Activated CD4-positive, alpha-beta T cell treated with anti-CD3 and anti-CD28 coated beads, Interleukin-2, amount 50 U/mL, for 16 hours (primary cell): ENCODE results near the gene GMPR2.
A peak's percentile ranks its signal among the peaks of the same experiment; 100 is the strongest.
"Not testable (repeated sequence)": the region's sequence is repeated elsewhere in the genome, so short reads cannot be mapped to it uniquely, and the experiment has no call there.

Experiments used
- DNase-seq: peaks from one replicate; pipeline ENCODE4 v3.0.0-alpha.2; 2020

The GMPR2 gene

DNA sequence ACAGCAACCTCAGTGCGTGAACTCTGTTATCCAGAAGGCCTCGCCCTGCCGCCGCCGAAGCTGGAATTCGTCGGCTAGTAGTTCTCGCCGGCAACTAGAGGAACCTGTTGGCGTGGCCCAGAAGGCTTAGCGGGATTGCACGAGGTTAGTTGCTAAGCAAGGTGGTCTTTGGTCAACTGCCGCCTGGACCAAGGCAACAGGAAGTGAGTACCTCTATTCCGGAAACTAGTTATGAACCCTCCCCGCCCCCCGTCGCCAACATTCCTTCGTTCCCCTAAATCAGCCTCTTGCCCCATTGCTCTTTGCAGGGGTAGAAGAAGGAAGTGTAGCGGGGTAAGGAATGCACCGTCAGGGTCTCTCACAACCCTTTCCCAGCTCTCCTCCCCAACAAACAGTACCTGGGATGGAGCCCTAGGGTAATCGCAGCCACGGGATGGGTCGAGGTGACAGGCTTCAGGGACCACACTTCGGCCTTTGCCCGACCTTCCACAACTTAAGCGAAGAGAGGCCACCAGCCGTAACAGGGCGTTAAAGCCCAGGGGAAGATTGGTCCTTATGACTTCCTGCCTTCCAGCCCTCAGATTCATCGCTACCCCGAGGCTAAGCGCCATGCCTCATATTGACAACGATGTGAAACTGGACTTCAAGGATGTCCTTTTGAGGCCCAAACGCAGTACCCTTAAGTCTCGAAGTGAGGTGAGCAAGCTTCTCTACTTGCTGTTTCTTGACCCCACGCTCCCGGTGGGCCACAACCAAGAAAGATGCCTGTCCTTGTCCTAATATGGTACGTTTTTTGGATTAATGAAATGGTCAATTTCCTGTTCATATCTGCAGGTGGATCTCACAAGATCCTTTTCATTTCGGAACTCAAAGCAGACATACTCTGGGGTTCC is at the start of gene GMPR2:
TSS of gene GMPR2 (plus strand) at position 285 of the 893 bp plus-strand sequence. CDS start at position 610, 325 bp downstream.
- DNase-seq, result no peak

DNA sequence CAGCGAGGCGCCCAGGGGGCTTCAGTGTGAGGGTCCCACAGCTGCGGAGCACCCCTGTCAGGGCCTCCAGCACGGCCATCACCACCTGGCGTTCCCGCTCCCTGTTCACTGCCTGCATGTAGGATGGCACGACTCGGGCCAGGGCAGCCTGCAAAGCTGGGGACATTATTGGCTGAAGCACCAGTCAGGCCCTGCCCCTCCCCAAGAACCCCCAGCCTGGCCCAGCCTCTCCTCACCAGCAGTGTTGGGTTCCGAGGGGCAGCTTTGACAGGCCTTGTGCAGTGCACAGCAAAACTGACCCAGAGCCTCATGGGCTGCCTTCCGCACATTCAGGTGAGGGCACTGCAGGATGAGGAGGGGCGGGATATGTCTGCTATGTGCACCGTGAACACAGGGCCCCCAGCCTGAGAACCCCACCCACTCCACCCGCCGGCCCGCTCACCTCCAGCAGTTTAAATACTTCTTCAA is 49.7 kb upstream of the GMPR2 start:
- DNase-seq, result no peak

DNA sequence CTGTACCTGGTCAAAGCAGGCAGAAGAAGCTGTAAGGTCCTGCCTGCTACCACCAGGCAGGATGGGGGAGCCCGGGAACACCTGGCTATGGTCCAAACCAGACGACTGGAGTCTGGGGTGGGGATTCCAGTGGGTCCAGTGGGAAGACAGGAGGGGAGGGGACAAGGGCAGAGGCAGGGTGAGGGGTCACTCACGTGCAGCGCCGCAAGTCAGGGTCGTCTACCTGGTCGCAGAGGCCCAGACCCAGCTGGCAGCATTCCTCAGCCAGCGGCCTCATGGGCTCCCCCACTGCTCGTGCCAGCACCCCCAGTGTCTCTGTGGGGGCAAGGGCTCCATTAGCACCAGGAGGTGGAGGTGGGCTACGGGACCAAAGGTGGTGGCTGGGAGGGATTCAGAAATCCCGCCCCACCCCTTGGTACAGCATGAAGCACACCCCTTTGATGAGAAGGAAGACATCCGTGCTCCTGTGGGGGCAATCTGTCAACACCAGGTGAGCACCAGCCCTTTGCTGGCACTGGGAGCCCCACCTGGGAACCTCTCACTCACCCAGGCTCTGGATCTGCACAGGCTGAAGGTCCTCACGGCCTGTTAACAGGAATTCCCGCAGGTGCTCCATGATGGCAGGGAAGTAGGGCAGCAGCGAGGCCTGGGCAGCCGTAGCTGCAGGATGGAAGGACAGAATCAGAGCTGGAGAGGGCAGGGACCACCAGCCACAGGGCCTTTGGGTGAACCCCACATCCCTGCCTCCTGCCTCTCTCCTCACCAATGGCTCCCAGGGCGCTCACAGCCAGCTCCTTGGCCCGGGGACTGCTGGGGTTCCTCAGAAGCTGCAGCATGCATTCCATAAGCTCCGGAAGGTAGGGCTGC is 48.4 kb upstream of the GMPR2 start:
- DNase-seq, result no peak

DNA sequence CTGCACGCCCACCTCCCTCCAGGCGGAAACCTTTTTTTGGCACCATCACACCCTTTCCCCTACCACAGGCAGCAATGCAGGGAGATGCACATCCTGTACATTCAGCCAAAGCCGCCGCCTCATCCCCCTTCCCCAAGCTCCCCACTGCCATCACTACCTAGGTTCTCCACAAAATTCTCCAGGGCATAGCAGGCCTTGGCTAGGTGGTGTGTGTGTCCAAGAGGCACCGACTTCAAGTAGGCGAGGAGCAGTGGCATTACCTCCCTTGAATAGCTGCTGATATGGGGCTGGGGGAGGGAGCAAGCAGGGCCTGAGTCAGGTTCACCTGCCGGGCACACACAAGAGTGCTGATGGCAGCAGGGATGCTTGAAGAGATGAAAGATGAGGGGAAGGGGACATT is 47.7 kb upstream of the GMPR2 start:
- DNase-seq, result no peak

DNA sequence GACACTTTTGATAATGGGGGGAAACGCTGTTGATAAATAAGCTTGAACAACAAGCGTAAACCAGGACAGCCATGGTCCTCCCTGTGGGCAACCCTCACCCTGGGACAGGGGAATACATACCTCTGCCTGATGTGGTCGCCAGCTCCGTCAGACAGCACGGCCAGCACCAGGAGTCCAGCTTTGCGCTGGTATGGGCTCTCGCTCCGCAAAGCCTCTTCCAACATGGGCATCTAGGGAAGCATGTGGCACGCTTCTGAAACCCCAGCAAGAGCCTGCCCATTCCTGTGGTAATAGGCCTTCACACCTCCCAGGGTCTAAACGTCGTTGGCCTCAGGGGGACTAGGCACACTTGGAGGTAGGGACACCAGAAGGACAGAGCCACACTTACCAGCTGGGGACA is 47.0 kb upstream of the GMPR2 start:
- DNase-seq, result no peak

DNA sequence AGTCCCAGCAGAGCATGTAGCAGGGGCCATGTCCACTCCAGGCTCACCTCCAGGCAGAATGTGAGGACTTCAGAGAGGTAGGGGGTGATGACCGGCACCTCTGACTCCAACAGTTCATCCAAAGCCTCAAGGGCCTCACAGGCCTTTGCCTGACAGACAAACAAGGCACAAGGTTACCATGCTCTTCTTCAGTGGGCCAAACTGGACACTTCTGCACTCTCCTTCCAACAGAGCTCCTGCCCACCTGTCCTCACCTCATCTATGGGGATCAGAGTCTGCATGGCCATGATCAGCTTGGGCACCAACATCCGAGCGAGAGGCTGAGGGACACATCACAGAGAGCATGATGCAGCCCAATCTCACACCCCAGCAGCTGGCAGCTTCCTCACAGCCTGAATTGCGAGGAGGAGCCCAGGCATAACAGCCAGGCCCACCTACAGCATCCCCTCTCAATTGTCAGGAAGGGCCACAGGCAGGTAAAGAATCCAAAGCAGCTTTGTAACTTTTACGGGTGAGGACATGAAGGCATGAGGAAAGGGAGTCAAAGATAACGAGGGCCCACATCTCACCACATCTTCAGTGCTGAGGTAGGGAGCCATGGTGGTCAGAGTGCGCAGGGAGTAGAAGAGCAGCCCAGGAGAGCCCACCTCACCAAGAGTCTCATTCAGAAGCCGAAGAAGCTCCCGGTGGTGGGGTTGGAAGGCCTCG is 45.7 kb upstream of the GMPR2 start:
- DNase-seq, result no peak

DNA sequence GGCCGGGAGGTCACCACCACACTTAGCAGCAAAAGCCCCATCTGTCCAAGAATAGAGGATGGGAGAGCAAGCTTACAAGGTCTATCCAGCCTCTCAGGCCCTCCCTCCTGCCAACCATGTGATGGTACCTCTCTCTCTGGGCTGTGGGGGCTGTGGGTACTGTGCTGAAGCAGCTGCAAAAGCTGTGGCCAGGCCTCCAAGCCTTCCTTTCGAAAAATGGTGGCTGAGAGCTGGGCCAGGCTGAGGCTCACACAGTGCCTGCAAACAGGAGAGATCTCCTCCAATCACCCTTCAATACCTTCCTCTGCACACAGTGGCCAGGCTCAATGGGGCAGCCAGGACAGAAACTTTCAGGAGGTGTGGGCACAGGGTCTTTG is 45.2 kb upstream of the GMPR2 start:
- DNase-seq, result no peak

DNA sequence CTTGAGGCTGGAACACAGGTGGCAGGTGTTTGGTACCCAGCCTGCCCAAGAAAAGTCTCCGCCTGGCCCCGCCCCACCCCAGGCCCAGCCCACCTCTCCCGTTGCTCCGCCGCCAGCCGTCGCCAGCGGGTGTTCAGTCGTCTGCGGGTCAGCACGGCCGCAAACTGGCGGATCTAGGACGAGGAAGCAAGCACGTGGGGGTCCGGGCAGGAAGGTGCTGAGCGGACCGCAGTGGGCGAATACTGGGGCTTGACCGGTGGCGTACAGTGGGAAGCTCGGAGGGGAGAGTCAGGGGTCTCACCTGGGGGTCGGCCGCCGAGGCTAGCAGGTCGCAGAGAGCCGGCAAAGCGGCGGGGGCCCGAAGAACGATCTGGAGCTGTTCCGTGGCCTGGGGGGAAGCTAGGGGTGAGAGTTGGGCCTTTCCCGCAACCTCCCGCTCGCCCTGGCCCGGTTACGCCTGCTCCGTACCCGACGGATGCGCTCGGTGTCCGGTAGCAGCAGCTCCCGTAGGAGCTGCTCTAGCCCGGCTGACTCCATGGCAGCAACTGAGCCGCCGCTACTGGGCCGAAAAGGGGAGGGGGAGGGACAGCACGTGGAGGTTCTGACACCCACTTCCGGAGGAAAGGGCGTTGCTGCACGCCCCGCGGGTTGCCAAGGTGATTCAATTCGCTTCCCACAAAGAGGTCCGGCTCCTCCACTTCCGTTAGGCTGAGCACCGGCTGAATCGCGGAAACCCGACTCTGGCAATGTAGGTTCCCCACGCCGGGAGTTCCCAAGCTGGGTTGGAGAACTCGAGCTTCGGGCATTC is 44.3 kb upstream of the GMPR2 start, which contains the start of gene IPO4:
TSS of gene IPO4 (minus strand) at position 566 of the 808 bp plus-strand sequence. CDS start at position 537, 29 bp downstream.
- peak; percentile 97 for DNase-seq

DNA sequence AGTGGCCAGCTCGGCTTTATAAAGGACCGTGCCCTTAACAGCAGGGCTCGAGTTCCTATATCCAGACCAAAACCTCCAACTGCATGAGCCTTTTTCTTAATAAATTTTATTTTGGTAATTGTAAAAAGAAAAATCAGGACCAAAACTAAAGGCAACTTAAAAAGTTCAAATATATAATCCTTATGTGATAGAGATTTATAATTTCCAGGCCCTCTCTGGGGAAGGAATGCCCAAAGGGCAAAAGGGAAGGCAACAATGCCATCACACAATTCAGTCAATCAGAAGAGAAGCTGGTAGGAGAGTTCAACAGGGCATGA is 43.7 kb upstream of the GMPR2 start:
- no peak for DNase-seq

DNA sequence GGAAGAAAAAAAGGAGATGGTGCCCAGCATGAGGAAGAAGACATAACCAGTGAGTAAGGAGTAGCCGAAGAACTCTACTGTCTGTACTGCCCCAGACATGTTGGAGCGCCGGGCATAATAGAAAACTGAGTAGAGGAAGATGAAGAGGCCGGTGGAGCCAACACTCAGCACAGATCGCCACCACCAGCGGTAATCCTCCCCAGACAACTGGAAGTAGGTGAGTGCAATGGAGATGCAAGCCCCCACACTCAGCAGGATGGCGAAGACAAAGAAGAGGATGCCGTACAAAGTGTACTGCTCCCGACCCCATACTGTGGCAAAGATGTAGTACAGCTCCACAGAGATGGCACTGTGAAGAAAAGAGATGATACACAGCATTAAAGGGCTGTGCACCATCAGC is 43.3 kb upstream of the GMPR2 start:
- no peak for DNase-seq

DNA sequence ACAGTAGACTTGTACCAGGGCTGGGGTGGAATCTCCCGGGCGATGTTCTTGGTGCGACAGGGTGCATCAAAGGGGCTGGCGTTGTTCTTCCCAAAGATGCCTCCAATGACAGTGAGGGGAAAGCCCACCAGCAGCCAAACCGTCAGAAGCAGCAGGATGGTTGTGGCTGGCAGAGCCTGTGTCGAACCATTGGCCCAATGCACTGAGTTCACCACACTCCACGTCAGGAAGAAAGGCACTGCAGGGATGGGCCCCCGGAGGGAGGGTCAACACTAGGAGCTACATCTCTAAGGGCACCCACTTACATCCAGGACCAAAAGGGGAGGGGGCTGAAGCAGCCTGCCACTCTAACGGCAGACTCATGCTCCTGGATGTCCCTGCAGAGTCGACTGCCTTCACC is 42.3 kb upstream of the GMPR2 start:
- no peak for DNase-seq

DNA sequence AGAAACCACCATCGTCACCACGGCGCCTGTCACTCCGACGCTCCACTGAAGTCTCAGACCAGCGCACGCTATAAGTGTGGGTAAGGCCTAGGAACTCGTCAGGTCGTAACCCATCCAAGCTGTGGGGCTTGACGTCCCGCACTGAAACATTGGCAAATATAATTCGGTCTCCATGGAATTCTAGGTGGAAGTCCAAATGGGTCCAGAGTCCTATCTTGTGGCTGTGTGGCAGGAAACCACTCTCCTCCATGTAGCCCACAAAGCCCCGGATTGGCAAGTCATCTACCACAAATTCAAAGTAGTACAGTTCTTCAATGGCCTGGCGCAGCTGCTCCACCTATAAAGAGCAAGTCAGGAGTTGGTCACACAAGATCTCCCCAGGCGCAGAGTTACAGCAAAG is 39.8 kb upstream of the GMPR2 start:
- DNase-seq, result no peak

DNA sequence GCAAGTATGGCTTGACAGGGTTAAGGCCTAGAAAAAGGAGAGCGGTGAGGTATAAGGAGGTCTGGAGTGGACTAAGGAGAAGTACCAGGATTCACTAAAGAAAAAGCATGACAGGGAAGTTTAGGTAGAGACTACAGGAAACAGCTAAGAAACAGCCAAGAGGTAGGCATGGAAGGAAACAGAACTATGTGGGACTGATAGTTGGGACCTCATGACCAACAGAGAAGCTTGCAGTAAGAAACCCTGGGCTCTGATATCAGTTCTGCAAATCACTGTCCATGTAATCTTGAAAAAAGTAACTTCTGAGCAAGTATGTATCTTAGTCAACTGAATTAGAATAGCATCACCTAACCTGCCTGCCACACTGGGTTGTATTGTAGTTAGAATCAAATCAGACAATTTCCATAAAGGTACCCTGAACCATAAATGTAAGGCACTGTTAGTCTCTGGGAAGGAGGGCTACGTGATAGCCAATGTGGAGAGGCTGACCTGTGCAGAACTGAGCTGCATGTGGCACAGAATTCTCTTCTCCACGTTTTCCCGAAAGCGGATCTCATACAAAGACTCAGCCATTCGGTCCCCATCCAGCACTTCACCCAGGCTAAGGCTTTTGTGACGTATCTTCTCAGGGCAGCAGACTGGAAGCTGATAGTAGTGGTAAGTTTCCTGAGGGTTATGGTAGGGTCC is 38.4 kb upstream of the GMPR2 start:
- DNase-seq, result no peak

DNA sequence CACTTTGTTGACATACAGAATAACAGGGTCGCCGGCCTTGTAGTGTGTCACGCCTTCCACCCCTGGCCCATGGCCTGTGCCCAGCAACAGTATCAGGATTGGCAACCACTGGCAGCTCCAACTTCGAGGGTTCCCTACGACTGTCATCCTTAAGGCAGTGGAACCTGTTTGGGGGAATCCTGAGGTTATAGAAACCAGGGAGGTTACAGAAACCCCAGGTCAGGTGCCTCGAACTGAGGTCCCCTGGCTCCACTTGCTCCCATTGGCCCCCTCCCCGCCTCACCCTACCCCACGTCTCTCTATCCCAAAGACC is 37.9 kb upstream of the GMPR2 start:
- DNase-seq, result no peak

DNA sequence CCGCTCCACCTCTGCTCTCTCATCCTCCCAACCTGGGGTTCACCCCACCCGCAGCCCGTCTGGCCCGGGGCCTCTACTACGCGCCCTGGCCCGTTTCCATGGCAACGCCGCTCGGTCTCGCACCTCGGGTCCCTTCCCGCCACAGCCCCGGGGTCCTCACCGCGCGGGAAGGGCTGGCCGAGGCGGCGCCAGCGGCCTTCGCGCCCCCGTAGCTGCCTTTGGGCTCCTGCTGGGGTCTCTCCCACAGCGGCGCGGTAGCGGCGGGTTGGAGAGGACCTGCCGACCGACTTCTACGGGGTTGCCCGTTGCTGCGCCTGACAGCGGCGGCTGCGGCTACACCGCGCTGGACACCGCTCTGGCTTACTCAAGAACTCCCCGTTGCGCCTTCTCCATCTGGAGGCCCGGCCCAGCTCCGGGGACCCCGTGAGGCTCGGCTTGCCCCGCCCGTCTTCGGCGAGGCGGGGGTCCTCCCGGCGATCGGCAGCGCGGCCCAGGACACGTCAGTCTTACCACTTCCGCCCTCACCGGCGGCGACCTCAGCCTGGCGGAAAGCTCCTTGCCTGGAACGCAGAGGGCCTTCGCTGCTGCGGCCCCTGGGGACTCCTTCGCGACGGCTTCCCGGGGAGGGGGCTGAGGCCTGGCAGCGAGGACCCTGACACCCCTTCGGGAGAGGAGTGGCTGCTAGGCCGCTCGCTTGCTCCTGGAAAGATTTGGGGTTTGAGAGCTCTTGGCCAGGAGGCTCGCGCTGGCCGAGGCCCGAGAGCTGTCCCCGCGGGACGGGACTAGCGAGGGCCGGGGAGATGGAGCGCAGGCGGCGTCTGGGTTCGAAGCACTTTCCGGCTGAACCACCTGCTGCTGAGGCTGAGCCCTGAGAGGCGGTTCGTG is 37.3 kb upstream of the GMPR2 start, which contains the start of gene TM9SF1:
TSS of gene TM9SF1 (minus strand) at position 256 of the 885 bp plus-strand sequence. CDS start 422 bp downstream, outside the sequence.
- peak; percentile 91 for DNase-seq

DNA sequence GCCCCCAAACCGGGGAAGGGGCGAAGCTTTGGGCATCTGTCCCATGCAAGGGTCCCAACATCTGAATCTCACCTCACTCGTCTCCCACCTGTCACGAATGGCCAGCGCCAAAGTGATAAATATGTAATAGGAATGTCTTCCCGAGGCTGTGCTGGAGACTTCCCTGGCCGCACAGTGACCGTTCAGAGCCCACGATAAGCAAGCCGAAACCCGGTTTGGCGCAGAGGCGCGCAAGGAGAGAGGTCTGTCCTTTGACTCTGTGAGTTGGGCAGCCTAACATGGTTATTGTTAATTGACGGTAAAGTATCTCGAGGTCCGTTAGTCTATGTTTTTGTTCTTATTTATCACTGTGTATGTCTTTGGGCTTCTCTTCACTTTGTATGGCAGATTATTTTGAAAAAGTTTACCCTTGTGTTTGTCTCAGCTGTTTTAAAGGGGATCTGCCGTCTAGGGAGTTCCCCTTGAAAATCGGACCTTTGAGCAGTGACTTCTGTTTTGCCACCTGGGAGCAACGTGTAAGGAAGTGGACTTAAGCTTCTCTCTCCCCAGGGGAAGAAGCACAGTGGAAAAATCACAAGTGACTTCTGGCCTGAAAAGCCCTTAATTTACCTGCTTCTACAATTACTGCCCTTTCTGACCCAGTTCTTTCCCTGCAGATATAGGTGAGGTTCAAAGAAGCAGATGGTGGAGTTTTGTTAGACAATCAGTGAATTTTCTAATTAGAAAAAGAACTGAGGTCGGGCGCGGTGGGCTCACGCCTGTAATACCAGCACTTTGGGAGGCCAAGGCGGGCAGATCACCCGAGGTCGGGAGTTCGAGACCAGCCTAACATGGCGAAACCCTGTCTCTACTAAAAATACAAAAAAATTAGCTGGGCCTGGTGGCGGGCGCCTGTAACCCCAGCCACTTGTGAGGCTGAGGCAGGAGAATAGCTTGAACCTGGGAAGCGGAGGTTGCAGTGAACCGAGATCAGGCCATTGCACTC is 36.4 kb upstream of the GMPR2 start:
- no peak for DNase-seq

DNA sequence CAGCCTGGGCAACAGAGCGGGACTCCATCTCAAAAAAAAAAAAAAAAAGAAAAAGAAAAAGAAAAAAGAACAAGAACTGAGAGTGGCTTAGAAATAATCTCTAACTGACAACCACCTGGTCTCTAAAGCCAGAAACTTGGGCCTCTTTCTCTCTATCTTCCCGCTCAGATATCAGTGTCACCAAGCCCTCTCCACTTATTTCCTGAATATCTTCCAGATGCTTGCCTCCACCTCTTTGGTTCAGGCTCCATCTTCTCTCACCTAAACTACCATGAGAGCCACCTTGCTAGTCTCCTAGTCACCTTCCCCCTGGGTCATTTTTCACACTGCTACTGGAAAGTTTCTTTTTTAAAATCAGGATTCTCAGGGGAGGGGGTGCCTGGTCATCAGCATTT is 35.7 kb upstream of the GMPR2 start:
- no peak for DNase-seq

DNA sequence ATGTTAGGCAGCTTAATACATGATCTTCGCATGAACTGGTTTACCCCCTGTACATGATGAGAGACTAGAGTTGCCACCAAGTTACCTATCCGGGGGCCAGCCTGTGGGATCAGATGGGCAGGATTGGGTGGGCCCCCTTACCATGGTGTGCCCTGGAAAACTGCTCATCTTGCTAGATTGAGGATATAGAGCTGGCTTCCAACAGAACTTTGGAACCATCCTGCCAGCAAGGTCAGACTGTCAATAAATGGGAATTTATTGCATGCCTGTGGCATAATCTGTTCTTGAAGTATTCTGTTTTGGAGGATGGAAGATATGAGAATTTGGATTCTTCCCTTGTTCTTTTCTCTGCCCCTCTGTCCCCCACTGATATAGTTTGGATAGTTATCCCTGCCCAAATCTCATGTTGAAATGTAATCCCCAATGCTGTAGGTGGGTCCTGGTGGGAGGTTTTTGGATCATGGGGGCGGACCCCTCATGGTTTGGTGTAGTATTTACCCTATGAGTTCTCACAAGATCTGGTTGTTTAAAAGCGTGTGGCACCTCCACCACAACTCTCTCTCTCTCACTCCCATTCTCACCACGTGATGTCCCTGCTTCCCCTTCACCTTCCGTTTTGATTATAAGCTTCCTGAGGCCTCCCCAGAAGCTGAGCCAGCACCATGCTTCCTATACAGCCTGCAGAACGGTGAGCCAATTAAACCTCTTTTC is 33.8 kb upstream of the GMPR2 start:
- DNase-seq, result no peak

DNA sequence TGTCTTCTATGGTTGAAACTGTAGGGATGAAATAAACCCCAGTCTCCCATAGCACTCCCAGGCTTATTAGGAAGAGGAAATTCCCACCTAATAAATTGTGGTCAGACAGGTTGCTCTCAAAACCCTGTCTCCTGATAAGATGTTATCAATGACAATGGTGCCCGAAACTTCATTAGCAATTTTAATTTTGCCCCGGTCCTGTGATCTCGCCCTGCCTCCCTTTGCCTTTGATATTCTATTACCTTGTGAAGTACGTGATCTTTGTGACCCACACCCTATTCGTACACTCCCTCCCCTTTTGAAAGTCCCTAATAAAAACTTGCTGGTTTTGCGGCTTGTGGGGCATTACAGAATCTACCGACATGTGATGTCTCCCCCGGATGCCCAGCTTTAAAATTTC is 30.2 kb upstream of the GMPR2 start:
- not testable (repeated sequence) for DNase-seq
